ENCODE results near the gene ANKRD29. TPM values are rescaled to one million over a fixed set of nuclear protein-coding genes. Genes with fewer than 3 reads are reported as not detected.
A peak's percentile ranks its signal among the peaks of the same experiment; 100 is the strongest.

The ANKRD29 gene
- total RNA-seq, 1 donor from 2014 or later, result 1.2 TPM

DNA sequence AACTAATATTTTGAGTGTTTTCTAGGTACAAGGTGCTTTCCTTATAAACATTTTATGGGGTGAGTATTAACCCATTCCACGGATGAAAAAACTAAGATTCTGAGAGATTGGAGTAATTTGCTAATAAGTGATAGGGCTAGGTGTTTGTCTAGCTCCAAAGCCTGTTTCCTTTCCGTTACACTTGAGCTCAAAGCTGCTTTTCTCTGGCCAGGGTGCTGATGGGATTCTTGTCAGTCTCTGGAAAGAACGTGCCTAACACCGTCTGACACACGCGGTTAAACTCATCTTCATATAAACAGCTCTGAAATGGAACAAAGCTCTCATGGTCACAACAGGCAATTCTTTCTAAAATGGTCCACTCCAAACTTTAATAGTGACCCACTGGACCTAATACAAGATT is 2.0 kb upstream of the ANKRD29 start:
- TF ChIP-seq, protein P1, sequence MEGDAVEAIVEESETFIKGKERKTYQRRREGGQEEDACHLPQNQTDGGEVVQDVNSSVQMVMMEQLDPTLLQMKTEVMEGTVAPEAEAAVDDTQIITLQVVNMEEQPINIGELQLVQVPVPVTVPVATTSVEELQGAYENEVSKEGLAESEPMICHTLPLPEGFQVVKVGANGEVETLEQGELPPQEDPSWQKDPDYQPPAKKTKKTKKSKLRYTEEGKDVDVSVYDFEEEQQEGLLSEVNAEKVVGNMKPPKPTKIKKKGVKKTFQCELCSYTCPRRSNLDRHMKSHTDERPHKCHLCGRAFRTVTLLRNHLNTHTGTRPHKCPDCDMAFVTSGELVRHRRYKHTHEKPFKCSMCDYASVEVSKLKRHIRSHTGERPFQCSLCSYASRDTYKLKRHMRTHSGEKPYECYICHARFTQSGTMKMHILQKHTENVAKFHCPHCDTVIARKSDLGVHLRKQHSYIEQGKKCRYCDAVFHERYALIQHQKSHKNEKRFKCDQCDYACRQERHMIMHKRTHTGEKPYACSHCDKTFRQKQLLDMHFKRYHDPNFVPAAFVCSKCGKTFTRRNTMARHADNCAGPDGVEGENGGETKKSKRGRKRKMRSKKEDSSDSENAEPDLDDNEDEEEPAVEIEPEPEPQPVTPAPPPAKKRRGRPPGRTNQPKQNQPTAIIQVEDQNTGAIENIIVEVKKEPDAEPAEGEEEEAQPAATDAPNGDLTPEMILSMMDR (conservative IDR thresholded peaks at IDR 0.05; ENCODE audit: low read depth, low read length), result no peak
- DNase-seq (ENCODE audit: low read depth), result no peak
- no peak overlapping the region for H3K4me3 ChIP-seq (ENCODE audit: low read depth, low read length)

DNA sequence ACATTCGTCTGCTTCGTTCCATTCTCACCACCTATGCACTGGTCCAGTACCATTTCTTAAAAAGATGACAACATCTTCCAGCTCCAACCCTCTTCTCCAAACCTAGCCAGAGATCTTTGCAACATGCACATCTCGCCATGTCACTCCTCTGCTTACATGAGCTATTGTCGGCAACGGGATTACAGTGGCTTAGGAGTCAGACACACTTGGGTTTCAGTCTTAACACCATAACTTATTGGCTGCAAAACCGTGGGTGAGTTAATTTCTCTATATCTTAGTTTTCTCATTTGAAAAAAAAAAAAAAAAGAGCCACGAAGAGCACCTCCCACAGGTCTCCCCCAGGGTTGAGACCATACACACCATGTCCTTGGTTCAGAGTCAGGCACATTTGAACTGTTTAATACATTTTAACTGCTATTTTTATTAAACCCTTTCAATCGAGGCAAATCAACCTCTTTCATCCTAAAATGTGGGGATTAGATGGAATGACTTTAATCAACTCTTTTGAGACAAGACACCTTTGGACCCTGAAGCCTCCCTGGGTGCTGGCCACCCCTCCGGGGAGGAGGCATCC is 889 bp downstream of the ANKRD29 start:
- no peak for DNase-seq (ENCODE audit: low read depth)
- TF ChIP-seq, protein P1 (conservative IDR thresholded peaks at IDR 0.05; ENCODE audit: low read depth, low read length), result no peak
- H3K4me3 ChIP-seq (ENCODE audit: low read depth, low read length), result peak overlapping the region; percentile 48

DNA sequence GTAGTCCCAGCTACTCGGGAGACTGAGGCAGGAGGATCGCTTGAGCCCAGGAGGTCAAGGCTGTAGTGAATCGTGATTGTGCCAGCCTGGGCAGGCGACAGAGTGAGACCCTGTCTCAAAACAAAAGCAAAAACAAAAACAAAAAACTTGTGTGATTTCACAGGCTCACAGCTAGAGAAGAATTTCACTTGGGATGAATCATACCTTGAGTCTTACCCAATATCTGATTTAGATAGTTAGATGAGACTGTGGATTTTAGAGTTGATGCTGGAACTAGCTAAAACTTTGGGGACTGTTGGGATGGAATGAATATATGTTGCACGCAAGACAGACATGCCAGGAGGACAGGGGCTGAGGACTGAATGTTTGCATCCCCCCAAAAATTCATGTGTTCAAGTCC is 4.4 kb downstream of the ANKRD29 start:
- no peak for DNase-seq (ENCODE audit: low read depth)
- TF ChIP-seq, protein P1 (conservative IDR thresholded peaks at IDR 0.05; ENCODE audit: low read depth, low read length), result no peak
- no peak overlapping the region for H3K4me3 ChIP-seq (ENCODE audit: low read depth, low read length)

DNA sequence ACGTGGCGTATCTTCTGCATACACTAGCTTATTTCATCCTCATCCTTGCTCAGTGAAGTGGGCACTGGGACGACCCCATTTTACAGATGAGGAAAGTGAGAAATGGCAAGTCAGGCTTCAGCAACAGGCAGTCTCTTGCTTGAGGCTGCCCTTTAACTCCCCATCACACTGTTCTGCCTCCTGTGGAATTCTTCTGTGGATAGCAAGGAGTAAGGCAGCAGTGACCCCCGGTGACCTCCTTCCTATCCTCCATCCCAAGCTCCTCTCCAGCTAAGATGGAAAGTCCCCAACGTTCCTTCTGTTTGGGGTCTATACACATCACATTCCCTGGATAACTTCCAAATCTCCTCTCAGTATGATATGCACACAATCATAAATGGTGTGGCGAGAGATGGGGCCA is 10.5 kb downstream of the ANKRD29 start:
- no peak for DNase-seq (ENCODE audit: low read depth)
- TF ChIP-seq, protein P1 (conservative IDR thresholded peaks at IDR 0.05; ENCODE audit: low read depth, low read length), result no peak
- H3K4me3 ChIP-seq (ENCODE audit: low read depth, low read length), result no peak overlapping the region

DNA sequence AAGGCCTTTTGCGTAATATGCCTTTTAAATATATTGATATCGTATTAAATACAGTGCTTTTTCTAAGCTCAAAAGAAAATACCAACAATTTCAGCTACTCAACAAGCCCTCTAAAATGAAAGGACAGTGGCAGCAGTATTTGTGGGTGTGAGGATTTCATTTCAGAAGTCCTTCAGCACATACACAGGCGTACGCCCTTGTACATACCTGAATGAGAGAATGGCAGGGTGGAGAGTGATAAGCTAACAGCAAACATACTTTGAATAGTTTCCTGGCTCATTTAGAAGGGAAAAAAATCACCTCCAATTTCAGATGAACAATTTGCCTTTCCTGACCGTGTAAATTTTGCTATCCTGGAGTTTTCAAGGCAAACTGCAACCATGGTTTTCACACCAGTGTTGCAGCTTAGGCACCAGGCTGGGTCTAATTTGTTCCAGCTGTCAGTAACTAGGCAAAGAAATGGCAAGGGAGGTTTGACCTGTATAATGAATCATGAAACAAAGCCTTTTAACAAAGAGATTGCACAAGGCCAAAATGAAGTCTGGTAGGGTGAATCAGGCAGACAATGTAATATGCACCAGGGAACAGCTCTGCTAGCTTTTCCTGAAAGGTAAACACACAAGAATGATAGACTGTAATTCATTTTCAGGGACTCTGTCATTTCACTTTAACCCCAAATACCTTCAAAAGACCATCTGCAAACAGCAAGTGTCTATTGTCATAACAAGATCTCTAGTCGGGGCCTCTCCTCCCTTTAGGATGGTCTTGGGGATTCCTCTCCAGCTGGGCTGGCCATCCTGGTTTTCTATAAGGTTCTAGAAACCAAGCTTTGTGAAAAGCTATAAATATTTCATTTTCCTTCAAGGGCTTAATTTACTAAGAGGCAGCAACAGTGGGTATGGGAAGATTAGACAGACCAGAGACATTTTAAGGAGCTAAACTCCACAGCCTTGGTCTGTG is 11.5 kb downstream of the ANKRD29 start:
- TF ChIP-seq, protein P1 (conservative IDR thresholded peaks at IDR 0.05; ENCODE audit: low read depth, low read length), result no peak
- peak; percentile 62 for DNase-seq (ENCODE audit: low read depth)
- no peak overlapping the region for H3K4me3 ChIP-seq (ENCODE audit: low read depth, low read length)

DNA sequence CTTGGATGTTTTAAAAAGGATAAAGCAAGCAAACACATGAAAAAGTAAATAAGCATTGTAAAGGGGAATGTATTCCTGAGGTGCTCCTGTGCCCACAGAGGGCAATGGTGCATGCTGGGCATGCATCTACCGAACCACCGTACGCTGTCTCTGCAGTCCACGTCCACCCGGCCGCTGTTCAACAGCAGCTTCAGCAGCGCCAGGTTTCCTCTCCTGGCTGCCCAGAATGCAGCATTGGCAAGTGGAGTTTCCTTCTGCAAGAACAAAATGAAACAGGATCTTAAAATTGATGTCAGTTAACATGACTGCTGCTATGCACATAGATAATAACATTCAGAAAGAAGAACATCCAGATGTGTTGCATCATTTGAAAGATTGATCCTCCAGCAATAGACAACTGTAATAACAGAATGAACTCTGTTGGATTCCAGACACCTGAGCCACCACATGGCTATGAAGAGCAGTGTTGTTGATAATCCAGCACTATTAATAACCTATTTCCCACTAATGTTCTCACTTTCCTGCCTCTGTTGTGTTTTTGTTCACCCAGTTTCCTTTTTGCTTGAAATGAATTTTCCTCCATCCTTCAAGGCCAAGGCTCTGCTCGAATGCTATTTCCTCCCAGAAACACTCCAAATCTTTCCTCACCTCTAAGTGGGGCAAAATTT is 13.6 kb downstream of the ANKRD29 start:
- DNase-seq (ENCODE audit: low read depth), result no peak
- H3K4me3 ChIP-seq (ENCODE audit: low read depth, low read length), result no peak overlapping the region
- TF ChIP-seq, protein P1 (conservative IDR thresholded peaks at IDR 0.05; ENCODE audit: low read depth, low read length), result no peak

All from epithelial cell of proximal tubule (primary cell).